ENCODE results near the gene AAK1.
"Not testable (repeated sequence)": the region's sequence is repeated elsewhere in the genome, so short reads cannot be mapped to it uniquely, and the experiment has no call there.

Gene AAK1

DNA sequence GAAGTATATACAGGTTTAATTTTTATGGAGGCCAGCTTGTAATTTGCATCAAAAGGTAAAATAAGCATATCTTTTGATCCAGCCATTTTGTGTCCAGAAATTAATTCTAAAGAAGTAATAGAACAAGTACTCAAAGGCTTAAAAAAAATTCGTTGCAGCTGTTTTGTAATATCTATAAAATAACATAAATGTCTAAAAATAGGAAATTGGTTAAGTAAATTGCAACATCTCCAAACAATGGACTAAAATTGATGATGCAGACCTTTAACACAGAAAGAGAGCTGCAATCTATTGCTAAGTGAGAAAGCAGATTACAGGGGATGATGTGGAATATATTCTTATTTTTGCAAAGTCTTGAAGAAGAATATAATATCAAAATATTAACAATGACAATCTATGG lies 19.4 kb downstream of the AAK1 start:
- no peak for DNase-seq

DNA sequence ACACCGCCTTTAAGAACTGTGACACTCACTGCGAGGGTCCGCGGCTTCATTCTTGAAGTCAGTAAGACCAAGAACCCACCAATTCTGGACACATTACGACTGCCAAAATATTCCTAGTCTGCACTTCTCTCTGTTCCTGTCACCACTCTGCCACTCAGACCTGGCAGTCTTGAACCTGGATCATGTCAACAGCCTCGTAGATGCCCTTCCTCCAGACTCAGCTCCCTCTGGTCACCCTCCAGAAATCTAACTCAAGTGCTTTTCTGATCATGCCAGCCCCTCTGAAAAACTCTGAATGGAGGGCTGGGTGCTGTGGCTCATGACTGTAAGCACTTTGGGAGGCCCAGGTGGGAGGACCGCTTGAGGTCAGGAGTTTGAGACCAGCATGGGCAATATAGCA lies 20.3 kb downstream of the AAK1 start:
- DNase-seq, result no peak

DNA sequence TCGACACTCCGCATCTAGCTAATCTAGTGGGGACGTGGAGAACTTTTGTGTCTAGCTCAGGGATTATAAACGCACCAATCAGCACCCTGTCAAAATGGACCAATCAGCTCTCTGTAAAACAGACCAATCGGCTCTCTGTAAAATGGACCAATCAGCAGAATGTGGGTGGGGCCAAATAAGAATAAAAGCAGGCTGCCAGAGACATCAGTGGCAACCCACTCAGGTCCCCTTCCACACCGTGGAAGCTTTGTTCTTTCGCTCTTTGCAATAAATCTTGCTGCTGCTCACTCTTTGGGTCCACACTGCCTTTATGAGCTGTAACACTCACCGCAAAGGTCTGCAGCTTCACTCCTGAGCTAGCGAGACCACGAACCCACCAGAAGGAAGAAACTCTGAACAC lies 20.7 kb downstream of the AAK1 start:
- DNase-seq, result not testable (repeated sequence)

DNA sequence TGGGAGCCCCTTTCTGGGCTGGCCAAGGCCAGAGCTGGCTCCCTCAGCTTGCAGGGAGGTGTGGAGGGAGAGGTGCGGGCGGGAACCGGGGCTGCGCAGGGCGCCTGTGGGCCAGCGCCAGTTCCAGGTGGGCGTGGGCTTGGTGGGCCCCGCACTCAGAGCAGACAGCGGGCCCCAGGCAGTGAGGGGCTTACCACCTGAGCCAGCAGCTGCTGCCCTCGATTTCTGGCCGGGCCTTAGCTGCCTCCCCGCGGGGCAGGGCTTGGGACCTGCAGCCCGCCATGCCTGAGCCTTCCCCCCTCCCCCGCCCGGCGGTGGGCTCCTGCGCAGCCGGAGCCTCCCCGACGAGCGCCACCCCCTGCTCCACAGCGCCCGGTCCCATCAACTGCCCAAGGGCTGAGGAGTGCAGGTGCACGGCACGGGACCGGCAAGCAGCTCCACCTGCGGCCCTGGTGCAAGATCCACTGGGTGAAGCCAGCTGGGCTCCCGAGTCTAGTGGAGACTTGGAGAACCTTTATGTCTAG lies 21.5 kb downstream of the AAK1 start:
- not testable (repeated sequence) for DNase-seq

DNA sequence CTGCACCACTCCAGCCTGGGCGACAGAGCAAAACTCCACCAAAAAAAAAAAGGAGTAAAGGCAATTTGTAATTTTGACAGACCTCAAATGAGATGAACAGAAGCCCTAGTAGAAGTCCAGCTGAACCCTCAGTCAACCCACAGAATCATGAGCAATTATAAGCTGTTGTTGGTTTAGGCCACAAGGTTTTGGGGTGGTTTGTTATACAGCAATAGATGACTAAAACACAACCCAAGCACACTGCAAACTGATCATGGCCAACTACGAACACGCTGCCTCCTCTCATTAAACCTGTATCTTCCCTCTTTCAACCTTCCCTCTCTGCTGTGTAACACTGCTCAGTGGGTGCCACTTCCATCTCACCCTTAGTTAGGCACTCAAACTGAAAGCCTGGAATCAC lies 22.1 kb downstream of the AAK1 start:
- no peak for DNase-seq

DNA sequence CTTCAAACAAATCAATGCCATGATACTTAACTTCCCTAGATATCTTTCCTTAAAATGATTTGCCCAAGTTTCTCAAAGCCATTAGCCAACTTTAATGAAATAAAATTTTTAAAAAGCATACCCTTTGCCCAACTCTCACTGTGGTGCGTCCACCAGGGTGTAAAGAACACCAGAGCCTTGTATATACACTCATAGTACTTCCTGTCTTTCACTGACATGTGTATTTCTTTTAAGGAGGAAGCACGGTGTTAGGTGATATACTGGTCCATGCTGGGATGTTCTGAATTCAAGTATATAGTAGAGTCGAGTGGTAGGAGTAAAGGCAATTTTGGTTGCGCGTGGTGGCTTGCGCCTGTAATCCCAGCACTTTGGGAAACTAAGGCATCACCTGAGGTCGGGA lies 22.7 kb downstream of the AAK1 start:
- DNase-seq, result no peak

DNA sequence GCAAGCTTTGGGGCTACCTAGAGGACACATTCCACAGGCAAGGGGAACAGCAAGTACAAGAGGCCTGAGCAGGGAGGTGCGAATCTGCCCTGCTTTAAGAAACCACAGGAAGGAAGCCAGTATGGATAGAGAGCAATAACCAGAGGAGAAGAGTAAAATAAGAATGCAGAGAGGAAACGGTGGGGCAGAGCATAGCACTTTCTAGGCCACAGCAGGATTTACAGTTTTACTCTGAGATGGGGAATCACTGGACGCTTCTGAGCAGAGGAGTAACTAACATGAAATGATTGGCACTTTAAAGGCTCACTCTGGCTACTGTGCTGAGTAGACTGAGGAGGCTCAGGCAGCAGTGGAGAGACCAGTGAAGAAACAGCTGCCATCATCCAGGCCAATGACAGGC lies 23.8 kb downstream of the AAK1 start:
- no peak for DNase-seq

DNA sequence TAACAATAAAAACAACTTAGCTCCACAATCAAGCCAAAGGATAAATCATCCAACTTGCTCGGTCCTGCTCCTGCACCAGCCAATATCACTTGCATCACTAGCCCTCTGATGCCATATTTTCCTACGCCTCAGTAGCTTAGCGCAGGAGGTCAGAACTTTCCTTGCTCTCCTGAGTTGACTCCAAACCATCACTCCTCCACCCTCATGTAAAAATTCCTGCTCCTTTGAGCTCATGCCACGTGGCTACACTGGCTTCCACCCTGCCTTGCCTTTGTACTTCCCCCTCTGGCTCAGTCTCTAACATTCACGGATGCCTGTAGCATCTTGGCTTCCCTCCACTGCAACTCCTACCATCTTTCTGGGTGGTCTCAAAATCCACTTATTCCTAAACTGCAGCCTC lies 25.2 kb downstream of the AAK1 start:
- DNase-seq, result no peak

DNA sequence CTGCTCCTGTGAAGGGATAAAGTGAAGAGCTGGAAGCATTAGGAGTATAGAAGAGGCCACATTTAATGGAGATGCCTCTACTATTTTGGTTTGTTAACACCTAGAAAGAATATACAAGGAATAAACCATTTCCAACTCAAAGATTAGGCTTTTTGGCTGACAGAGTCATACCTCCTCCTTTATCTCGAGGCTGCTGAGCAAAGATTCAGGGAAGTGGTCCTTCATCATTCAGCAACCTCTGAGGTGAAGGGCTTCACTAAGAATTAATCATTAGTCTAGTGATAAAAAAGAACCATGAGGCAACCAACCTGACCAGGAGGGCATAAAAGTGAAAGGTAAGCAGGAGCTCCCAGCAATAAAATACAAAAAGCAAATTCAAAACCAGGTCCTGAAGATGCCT lies 25.8 kb downstream of the AAK1 start:
- no peak for DNase-seq

DNA sequence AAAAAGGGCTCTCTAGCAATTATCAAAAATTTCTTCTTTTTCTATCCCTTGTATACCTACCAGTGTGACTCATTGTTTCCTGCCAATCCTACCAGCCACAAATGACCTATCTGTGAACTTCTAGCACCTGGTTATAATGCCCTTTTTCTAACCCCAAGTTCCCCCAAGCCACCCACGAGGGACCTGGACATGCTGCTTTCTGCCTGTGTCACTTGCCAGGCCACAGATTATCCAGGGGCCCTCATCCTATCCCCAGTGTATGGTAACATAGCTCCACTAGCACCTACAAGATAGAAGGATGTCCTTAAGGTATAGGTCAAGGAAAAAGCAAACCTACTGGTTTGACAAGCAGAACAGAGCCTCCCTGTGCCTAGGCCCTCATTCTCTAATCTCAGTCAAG lies 26.8 kb downstream of the AAK1 start:
- DNase-seq, result no peak

DNA sequence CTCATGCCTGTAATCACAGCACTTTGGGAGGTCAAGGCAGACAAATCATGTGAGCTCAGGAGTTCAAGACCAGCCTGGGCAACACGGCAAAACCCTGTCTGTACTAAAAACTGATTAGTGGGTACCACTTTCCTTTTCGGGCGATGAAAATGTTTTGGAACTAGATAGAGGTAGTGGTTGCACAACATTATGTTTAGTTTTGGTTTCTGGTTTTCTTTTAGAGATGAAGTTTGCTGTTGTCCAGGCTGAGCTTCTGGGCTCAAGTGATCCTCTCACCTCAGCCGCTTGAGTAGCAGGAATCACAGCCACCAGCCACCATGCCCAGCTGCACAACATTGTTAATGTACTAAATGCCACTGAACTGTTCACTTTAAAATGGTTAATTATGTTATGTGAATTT lies 27.6 kb downstream of the AAK1 start:
- no peak for DNase-seq

DNA sequence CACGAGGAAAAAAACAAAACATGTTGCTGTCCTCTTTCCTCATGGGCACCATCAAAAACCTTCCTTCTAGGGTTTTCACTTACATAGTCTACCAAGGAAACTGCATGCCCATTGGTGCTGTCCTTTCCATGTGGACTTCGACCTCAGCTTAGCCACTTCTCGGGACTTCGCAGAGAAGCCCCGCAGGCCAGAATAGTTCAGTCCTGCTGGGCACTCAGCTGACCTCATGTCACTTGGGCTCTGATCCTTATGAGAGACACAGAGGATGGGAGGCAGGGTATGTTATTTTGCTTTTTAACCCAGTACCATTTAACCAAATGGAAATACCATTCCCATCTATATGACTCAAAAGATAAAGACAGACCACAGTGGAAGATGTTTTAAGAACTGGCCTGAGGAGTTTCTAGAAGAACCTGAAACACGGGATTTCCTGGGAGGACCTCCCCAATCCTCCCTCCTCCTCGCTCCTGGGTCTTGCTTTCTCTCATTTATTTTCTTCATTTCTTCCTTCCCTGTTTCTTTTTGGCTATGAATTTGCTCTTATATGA lies 28.4 kb downstream of the AAK1 start:
- DNase-seq, result no peak

DNA sequence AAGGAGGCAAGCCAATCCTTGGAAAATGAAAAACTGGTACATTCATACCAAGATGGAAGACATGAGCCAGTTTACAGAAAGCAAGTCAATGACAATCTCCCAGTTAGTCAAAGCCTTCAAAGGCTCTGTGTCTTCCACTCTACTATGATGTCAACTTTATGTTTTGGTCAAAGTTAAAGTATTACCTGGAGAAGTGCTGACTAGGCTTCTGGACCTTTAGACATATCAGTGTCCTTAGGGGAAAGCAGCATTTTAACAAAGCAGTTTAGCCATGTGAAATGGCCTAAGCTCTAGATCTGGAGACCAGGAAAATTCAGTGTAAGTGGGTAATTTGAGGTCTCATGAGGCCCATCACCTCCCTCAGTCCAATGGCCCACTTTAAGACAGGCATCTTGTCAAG lies 30.8 kb downstream of the AAK1 start:
- no peak for DNase-seq

DNA sequence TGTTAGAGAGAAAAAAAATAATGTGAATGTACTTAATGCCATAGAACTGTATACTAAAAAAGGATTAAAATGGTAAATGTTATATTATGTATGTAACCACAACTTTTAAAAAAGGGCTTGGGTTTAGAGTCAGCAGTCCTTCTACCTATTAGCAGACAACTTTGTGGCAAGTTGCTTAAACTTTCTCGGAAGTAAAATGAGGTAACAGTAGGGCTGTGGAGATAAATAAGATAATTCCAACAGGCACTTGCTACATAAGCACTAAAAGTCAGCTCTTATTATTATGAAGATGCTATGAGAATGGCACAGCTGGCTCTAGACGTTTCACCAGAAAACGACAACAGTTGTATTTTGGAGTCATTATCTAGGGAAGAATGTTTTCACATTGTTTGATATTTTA lies 31.3 kb downstream of the AAK1 start:
- DNase-seq, result no peak

DNA sequence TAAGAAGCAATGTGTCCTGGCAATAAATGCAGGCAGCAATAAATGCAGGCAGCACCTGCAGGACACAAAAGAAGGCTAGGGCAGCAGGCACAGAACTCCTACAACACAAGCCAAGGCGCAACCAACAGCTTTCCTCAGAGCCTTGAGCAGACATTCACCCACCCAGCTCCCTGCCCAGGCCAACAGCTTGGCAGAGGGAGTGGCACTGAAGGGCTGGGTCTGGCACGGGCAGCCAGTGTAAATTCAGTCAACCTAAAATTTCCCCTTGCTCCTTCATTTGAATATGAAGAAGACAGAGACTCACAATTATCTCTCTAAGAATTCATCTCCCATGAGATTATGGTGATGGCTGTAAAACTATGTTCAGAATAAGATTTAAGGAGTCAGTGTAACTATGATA lies 35.4 kb downstream of the AAK1 start:
- no peak for DNase-seq

DNA sequence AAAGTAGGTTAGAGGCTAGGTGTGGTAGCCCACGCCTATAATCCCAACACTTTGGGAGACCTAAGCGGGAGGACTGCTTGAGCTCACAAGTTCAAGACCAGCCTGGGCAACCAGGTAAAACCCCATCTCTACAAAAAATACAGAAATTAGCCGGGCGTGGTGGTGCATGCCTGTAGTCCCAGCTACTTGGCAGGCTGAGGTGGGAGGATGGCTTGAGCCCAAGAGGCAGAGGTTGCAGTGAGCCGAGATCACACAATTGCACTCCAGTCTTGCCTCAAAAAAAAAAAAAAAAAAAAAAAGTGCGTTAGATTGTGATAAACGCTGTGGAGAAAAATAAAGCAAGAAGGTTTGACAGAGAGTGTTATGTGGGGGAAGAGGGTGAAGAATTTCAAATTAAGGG lies 36.8 kb downstream of the AAK1 start:
- not testable (repeated sequence) for DNase-seq

DNA sequence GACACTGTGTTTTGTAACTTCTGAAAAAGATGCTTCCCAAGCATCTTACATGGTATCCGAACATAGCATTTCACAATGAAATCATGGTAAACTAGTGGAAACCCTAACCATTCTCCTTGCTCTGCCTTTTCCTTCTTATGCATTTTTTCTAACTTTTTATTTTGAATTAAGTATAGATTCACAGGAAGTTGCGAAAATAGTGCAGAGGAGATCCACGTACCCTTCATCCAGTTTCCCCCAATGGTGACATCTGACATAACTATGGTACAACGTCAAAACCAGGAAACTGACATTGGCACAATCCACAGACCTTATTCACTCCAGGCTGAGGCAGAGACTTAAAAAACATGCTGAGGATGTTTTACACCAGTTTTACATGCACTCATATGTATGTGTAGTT lies 38.3 kb downstream of the AAK1 start:
- DNase-seq, result no peak

DNA sequence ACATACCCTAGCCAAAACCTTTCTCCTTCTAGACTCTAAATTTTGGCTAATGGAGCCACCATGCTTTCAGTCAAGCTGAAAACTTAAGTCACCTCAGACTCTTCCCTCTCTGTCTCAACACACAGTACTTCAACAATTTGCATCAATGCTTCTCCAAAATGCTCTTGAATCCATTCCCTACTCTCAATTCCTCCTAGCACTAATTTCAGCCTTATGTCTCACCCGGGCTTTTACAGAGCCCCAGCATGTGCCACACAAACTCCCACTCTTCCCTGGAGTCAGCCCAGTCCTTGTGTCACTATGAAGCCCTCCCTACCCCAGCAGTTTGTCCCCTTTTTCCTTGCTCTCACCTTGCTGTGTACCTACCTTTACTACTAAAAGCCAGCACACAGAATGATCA lies 38.7 kb downstream of the AAK1 start:
- no peak for DNase-seq

DNA sequence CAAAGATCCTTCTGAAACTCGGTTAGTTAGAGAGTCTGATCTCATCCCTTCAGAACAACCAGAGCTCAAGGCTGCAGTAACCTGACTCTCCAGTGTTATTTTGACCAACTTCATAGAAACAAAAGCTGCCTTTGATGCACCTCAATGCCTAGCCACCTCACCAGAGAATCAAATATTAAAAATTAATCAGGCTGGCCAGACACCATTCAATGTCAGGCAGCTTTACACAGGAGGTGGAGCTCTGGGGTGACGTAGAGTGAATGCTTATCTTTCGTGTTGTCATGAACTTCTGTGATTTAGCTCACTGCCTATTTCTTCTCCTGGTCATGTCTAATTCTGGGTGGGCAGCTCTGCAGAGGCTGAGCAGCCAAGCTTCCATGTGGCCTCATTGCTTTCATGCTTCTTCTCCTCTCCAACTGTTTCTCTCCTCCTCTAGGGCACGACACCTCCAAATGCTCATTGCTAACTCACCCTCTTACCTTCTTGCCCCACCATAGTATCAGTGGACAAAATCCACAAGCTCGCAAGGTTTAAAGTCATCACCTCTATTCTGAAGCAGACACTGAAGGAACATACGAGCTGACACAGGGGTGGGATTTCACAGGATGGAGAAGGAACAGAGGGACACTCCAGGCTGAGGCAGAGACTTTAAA lies 39.4 kb downstream of the AAK1 start:
- no peak for DNase-seq

DNA sequence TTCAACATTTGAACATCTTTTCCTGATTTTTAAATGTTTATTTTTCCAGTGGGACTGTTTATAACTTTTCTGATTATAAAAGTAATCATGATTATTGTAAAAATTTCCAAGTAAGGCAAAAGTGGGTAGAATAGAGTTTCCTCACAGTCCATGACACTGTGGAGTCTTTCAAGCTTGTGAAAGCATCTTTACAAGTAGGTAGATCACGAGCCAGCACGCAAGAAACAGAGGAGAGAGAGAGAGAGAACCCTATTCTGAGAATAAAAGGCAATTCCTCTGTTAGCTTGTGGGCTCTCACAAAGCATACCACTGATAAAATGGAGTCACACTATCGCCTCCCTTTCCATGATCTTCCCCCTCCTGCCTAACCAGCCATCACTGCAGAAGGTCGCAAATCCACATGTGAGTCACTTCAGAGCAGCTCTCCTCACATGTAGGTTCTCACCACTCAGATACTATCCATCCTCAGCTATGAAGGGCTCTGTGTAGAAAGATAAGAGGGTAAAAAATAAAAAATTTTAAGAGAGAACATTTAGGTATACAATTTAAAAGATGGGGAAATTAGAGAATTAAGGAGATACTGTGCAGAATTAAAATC lies 40.3 kb downstream of the AAK1 start:
- no peak for DNase-seq

DNA sequence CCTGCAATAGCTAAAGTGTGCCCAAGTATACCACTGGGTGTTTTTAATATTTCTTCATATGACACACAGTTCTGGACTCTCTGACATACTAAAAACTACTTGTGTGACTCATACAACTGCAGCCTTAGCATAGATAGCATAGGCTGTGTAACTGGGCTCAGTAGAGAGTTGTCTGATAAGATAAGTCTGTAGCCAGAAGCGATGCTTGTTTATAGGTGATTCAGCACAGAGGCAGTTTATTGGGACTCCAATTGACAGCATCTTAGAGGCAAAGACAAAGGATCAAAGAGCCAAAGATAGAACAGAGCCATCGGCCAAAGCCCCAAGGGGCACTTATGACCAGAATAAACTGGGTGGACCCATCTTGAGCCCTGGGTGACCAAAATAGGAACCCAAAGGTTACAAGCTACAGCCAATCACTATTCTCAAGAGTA lies 42.3 kb downstream of the AAK1 start:
- DNase-seq, result no peak

DNA sequence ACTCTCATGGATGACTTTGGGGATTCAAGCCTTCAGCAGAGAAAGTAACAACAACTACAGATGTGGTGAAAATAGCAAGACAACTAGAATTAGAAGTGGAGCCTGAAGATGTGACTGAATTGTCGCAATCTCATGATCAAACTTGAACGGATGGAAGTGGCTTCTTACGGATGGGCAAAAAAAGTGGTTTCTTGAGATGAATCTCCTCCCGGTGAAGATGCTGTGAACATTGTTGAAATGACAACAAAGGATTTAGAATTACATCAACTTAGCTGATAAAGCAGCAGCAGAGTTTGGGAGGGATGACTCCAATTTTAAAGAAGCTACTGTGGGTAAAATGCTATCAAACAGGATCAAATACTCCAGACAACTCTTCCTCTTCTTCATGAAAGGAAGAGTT lies 43.1 kb downstream of the AAK1 start:
- no peak for DNase-seq

DNA sequence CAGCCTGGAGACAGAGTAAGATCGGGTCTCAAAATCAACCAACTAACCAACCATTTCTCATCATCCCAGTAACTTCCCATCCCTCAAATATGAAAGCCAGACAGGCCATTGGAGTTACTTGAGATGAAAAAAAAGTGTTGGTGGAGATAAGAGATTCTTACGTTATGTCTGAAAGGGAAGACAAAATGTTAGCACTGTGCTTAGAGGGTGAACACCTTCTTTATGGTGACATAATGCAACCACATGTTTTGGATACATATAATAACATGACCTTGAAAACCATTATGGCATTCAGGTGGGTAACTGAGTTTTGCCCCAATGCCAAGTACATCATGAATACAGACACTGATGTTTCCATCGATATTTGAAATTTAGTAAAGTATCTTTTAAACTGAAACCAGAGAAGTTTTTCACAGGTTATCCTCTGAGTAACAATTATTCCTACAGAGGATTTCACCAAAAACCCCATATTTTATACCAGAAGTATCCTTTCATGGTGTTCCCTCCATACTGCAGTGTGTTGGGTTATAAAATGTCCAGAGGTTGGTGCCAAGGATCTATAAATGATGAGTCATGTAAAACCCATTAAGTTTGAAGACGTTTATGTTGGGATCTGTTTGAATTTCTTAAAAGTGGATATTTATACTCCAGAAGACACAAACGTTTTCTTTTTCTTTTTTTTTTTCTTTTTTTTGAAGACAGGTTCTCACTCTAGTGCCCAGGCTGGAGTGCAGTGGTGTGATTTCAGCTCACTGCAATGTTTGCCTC lies 45.5 kb downstream of the AAK1 start:
- DNase-seq, result no peak

DNA sequence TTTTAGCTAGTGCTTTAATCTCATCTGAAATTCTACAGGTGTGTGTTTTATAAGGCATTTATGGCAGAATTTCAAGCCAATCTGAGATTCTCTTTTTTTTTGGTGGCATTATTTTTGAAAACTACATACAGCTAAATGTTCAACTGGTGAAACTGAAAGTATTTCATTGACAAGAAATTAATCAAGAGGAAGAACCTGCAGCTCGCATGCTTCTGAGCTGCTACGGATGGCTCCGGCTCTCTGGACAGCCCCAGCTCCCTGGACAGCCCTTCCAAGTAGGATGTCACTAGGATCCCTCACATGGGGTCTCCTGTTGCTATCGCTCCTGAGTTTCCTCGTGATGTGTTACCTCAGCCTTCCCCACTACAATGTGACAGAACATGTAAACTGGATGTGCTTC lies 46.4 kb downstream of the AAK1 start:
- no peak for DNase-seq
